GM12891 (cell line): ENCODE results near the gene VAX1.

Source experiments
- DNase-seq: peaks from one replicate; pipeline ENCODE4 v3.0.0; 2011; ENCODE audit warnings: low spot score; ENCODE audit not compliant: insufficient read length
- FAIRE-seq: peaks from 2 replicates; lab custom pipeline; 2011; peaks lifted over from hg19 to GRCh38; lab: Jason Lieb, UNC
- PAX5 ChIP-seq: IDR thresholded peaks from 2 replicates; pipeline ENCODE4 v1.6.1; 2011; ENCODE audit warnings: low read length, moderate library complexity, mild to moderate bottlenecking; ENCODE audit not compliant: insufficient read depth, severe bottlenecking
- POLR2A ChIP-seq: IDR thresholded peaks from 2 replicates; pipeline ENCODE4 v1.6.1; 2011; ENCODE audit warnings: low read depth, low read length, control low read depth
- POLR2AphosphoS5 ChIP-seq: IDR thresholded peaks from 2 replicates; pipeline ENCODE4 v1.6.1; 2011; ENCODE audit warnings: low read depth, low read length, control low read depth
- POU2F2 ChIP-seq: IDR thresholded peaks from 2 replicates; pipeline ENCODE4 v1.6.1; 2011; ENCODE audit warnings: low read depth, mild to moderate bottlenecking, control low read depth, low read length, moderate library complexity
- SPI1 ChIP-seq: IDR thresholded peaks from 2 replicates; pipeline ENCODE4 v1.6.1; 2011; ENCODE audit warnings: low read depth, low read length, control low read depth
- TAF1 ChIP-seq: IDR thresholded peaks from 2 replicates; pipeline ENCODE4 v1.6.1; 2011; ENCODE audit warnings: low read depth, low read length, control low read depth

VAX1 gene

GRCh38 chr10:117143103-117143823 lies 5.2 kb upstream of the VAX1 start:
- TF ChIP-seq PAX5, result no peak
- TF ChIP-seq TAF1, result no peak
- TF ChIP-seq POLR2AphosphoS5, result no peak
- no peak for DNase-seq
- no peak for FAIRE-seq

DNA sequence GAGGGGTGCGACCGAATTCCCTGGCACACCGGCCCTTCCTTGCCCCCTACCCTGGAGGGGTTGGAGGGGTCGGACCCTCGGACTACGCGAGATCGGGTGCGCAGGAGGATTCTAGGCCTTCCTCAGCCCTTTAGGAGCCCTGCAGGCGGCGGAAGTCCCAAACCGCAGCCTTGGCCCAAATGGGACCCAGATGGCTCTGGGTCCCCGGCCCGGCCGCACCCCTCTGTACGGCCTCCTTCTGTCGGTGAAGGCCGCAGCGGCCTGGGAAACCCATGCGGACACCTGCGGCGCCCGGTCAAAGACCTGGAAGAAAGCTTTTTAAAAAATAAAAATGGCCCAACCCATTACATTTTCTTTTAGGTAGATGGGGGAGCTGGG lies 2.4 kb upstream of the VAX1 start:
- FAIRE-seq (no peak), DNase-seq (no peak)
- TF ChIP-seq POLR2A, result no peak
- no peak for TF ChIP-seq SPI1
- no peak for TF ChIP-seq POLR2AphosphoS5
- no peak for TF ChIP-seq TAF1
- no peak for TF ChIP-seq PAX5
- no peak for TF ChIP-seq POU2F2

DNA sequence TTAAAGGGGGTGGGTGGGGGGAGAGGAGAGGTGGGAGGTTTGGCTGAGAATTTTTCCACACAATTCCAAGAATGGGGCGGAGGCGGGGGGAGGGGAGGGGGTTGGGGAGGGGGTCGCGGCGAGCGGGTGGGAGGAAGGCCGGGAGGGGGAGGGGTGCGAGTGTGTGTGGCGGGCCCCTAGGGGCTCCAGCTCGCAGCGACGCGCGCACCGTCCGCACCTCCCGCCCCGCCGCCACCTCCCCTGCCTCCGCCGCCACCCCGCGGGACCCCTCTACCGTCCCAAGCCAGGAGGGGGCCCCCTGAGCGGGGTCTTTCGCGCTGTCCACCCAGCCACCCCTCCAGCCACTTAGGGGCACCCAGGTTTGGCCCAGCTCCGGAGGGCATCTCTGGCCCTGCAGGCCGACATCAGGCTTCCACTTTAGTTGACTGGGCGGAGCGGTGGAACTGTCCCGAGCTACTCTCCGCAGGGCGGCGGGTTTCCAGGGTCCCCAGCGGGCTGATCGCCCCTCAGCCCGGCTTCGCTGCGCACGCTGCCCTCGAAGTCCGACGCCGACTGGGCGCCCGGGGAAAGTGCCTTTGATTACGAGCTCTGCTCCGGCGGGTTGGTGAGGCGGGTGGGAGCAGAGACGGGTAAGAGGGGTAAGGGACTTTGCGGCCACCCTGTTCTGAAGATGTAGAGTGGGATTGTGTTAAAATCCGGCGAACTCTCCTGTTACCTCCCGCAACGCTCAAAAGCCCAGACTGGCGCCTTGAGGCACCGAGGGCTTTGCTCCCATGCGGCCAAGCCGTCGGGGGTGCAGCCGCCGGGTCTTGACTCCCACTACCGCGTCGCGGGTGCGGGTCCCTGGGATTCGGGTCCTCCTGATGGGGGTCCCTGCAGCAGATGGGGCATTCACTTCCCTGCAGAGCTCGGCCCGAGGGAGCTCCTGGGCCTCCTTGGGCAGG lies 1.8 kb upstream of the VAX1 start:
- no peak for FAIRE-seq

DNA sequence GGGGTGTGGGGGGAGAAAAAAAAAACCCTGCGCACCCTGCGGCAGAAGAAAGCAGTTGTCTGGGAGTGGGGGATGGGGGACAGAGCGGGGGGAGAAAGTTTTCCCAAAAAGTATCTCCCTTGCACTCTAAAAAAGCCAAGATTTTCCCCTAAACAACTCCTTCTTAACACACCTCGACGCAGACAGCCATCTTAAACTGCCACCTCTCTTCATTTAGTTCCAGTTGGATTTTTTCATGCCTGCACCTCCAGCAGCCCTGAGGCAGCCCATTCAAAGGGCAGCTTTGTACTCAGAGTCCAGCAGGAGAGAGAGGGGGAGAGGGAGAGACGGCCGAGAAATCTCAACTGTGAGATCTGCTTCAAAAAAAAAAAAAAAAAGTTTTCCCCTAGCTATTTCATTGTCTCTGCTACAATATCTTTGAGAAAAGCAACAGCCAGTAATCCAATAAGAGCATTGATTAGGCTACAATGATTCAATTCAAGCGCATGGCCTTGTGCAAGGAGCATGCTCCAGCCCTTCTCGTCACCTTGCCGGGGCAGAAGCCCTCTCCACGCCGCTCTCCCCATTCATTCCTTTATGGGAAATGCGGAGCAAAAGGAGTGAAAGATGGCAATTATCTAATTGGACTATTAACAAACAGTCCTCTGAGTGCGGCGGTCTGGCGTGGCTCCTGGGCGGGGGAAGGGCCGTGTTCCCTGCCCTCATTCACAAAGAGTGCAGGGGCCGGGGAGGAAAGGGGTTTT lies 939 bp upstream of the VAX1 start:
- FAIRE-seq (no peak), DNase-seq (no peak)
- TF ChIP-seq TAF1 (no peak), POU2F2 (no peak), SPI1 (no peak), POLR2A (no peak), PAX5 (no peak), POLR2AphosphoS5 (no peak)

More for the DNA sequence above, 1.8 kb upstream of the VAX1 start:
- TF ChIP-seq POLR2AphosphoS5 (no peak), PAX5 (no peak), SPI1 (no peak), POLR2A (no peak)
- no peak for DNase-seq

GRCh38 chr10:117137031-117137910 lies 799 bp downstream of the VAX1 start:
- TF ChIP-seq SPI1 (no peak), TAF1 (no peak), PAX5 (no peak), POLR2A (no peak), POLR2AphosphoS5 (no peak), POU2F2 (no peak)
- DNase-seq, result no peak
- FAIRE-seq, result no peak

DNA sequence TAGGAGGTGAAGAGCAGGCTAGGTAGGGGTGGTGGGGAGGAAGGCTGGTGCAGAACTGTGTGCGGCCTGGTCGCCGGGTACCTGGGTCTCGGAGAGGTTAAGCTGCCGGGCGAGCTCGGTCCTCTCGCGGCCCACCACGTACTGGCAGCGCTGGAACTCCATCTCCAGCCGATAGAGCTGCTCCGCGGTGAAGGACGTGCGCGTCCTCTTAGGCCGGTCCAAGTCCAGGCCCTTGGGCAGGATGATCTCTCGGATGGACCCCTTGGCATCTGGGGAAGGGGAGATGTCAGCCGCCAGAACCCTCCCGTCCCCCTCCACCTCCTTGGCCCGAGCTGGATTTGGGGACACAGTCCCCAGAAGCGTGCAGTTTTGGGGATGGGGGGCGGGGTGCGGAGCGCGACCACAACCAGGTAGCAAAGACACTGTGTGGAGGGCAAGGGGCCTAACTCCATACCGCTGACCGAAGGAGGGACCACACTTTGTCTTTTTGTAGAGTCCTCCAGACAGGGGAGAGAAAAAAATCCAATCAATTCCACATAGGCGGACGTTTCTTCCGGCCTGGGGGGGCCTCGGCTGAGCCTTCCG lies 1.6 kb downstream of the VAX1 start:
- FAIRE-seq (no peak), DNase-seq (no peak)
- TF ChIP-seq POLR2A (no peak), POU2F2 (no peak), POLR2AphosphoS5 (no peak), SPI1 (no peak), PAX5 (no peak), TAF1 (no peak)

DNA sequence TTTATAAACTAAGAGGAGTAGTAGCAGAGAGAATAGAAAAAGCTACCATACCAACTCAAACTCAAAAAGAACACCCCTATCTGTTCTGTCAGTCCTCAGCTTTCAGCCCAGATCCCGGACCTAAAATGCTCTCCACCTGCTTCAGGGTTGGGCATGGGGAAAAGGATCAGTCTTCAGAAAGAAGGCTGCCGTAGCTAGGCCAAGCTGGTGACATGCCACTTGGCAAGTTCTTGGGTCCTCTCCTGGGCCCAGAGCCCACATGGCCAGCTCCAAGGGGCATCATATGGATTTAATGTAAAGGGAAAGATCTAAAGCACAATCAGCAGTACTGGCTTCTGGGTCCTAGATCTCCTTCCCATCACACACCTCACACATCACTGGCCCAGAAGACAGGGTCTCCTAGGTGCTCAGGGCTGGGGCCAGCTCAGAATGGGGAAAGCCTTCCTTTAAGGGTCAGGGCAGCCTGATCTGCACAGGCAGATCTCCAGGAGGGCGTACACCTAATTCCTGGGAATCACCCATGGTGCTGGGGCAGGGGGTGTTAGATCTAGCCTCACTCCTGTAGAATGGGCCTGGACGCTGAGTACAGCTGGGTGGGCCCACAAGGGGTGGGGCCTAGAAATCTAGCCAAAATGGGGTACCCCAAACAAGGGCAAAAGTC lies 2.5 kb downstream of the VAX1 start:
- DNase-seq (no peak), FAIRE-seq (no peak)
- TF ChIP-seq POLR2A (no peak), TAF1 (no peak), POU2F2 (no peak), PAX5 (no peak), SPI1 (no peak)

- TF ChIP-seq TAF1 (no peak), POLR2A (no peak), SPI1 (no peak), PAX5 (no peak), POU2F2 (no peak), POLR2AphosphoS5 (no peak)
- DNase-seq, result no peak
- FAIRE-seq, result no peak
Measured at GRCh38 chr10:117135026-117135372, 3.1 kb downstream of the VAX1 start.
